Stimulated activated CD4-positive, alpha-beta T cell treated with anti-CD3 and anti-CD28 coated beads, Interleukin-15, amount 100 ng/mL, for 24 hours (primary cell): ENCODE data around the gene ATF6.

Experiments used
- DNase-seq: peaks from one replicate; pipeline ENCODE4 v3.0.0-alpha.2; 2020

ATF6 gene

DNA sequence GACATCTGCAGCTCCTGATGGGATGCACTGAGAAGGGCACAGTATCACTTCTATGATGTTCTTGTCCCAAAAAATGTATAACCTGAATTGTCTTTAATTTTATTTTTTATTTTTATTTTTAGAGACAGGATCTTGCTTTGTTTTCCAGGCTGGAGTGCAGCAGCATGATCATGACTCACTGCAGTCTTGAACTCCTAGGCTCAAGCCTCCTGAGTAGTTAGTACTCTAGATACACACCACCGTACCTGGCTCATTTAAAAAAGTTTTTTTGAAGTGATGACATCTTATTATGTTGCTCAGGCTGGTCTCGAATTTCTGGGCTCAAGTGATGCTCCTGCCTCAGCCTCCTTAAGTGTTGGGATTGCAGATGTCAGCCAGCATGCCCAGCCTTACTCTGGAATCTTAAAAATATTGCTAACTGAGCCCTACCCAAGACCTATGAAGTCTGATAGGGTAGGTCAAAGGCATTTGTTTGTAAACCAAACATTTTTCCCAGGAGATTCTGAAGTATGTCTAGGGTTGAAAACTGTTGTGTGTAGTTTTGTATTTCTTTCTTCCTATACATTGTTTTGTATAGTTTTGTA is 68.9 kb downstream of the ATF6 start:
- DNase-seq, result no peak

DNA sequence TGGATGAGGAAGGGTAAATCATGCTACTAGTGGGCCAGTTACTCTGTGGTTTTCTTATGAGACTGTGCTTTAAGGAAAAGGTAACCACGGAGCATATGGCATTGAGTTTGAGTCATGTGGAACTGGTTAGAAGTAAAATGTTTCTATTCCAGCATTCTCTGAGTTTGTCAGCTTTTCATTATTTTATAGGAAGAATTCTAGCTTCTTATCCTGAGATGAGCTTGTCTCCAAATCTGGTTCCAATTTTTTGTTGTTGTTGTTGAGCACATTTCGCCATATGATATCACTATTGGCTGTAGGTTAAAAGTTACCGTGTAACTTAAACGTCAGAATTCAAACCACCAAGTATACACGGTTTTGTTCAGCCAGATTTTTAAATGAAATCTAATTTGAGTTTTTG is 69.9 kb downstream of the ATF6 start:
- no peak for DNase-seq

DNA sequence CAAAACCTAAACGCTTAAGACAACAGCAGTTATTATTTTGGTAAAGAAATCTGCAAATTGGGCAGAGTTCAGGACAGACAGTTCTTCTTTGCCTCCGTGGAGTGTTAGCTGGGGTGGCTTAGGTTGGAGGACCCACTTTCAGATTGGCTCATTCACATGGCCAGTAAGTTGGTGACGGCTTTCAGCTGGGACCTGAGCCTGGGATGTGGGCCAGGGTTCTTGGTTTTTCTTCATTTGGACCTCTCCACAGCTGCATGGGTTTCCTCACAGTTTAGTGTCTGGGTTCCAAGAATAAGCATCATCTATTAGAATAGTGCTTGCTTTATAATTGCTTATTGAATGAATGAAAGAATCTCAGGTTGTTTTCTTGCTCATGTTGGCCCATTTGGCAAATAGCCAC is 72.2 kb downstream of the ATF6 start:
- no peak for DNase-seq

DNA sequence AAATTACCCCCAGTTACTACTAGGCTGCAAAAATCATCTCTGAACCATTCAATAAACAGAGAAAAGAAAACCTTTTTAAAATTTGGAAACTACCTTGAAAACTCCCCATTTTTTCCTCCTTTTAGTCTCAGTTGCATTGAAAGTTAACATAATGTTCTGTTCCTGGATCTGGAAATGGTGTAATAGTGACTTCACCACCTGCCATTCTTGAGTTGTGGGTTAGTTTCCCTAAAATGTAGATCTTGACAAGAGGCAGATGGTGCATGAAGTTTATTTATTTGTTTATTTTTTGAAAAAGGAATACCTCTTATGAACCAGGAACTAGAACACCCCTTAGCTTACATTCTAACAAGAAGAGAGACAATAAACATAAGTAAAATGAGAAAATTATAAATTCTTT is 72.8 kb downstream of the ATF6 start:
- no peak for DNase-seq

DNA sequence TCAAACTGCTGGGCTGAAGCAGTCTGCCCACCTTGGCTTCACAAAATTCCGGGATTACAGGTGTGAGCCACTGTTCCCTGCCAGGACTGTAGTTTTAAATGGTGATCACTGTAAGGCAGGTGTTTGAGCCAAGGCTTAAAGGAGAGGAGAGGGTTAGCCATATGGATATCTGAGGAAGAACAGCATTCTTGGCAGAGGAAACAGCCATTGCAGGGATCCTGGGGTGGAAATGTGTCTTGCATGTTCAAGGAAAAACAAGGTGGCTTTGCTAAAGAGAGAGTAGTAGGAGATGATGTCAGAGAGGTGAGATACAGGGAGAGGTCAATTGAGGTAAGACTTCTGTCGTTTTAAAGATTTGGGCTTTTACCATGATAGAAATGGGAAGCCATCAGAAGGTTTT is 73.5 kb downstream of the ATF6 start:
- no peak for DNase-seq

DNA sequence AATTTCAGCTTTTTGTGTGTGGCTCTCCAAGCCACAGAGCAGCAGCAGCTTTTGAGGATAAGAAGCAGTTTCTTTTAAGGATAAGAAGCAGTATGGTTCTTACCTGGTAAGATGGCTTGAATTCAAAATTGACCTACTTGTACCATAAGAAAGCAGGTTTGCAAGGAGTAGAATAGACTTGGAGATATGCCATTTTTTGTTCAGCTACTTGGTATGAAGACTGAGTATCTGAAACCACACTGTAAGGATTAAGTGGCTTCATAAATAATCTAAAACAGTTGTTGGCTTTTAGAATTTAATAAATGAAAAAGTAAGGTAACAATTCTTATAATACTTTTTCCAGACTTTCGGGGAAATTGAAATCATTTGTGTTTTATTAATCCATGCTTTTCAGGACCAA is 74.2 kb downstream of the ATF6 start:
- DNase-seq, result no peak

DNA sequence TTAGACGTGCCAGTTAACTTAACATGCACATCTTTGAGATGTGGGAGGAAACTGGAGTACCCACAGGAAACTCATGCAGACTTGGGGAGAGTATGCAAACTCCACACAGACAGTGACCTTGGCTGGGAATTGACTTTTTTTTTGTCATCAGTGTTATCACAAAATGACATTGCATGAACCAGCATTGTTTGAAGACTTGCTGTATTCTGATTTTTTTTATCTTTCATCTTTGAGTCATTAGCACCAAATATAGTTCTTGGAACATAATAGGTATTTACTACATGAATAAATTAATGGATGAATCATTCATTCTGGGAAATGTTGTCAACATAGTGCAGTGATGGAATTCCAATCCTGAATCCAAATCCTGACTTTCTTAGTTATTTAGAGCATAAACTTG is 77.0 kb downstream of the ATF6 start:
- DNase-seq, result no peak

DNA sequence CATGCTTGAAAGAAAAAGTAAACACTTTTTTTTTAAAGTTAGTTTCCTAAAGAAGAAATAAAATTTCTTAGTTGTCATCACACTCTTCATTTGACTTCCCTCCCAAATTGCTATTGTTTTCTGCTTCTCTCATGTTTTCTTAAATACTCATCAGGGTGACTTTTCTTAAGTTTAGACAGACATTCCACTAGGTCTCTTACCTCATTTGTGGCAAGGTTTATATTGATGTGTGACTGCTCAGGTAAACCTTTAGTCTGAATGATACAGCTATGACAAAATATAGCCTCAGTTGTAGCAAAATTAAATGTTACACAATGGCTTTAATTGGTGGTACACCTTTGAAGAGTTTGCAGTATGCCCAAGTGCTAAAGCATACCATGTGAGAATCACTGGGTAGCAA is 78.6 kb downstream of the ATF6 start:
- DNase-seq, result no peak

DNA sequence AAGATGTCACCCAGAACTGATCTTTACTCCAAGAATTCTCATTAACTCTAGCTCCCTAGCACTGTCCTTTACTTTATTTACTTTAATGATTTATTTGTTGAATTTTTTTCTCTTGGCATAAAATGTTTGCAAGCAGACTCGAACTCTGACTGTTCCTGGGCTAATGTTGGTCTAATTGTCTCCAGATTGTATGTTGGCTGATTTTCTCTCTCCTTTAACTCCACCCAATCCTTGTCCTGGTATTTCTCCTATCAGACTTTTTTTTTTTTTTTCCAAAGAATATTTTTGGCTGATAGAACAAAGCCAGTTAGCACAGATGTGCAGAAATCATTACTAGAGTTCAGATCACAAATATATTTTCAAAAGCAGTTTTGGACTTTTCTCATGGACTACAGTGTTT is 82.6 kb downstream of the ATF6 start:
- no peak for DNase-seq

DNA sequence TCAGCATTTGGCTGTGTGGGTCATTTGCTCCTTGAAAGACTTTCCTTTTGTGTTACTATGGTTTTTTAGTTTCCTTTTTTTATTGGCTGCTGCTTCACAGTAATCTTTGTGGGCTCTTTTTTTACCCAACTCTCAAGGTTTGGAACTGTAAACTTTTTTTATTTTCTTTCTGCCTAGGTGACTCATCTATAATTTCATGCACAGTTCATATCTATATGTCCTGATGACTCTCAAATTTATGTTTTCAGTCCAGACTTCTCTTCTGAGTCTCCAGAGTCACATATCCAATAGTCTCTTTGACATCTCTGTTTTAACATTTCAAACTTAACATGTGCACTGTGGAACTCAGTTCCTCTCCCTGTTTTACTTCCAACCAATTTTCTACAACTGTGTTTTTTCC is 83.4 kb downstream of the ATF6 start:
- DNase-seq, result no peak

DNA sequence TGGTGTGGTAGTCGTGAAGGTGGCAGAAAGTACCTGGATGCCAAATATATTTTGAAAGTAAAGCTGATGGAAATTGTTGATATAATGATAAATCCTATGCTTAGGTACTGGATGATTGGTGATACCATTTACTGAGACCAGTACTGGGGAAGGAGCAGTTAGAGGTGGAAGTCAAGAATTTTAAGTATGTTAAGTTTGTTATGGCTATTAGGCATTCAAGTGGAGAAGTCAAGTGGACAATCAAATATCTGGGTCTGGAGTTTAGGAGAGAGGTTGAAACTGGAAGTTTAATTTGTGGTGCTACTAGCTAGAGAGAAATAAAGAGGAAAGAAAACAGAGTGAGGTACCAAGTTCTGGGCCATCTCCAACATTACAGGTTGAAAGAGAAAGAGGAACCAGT is 89.1 kb downstream of the ATF6 start:
- no peak for DNase-seq

DNA sequence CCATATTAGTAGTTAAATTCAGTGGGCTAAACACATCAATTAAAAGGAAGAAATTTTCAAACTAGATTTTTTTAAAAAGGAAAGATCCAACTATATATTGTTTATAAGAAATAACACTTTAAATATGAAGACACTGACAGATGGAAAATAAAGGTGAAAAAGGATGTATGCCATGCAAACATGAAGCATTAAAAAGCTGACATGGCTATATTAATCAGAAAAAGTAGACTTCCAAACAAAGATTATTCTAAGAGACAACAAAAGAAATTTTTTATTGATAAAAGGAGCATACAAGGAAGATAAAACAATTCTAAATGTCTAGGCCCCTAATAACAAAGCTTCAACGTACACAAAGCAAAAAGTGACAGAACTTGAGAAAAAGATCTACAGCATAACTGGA is 92.2 kb downstream of the ATF6 start:
- DNase-seq, result no peak

DNA sequence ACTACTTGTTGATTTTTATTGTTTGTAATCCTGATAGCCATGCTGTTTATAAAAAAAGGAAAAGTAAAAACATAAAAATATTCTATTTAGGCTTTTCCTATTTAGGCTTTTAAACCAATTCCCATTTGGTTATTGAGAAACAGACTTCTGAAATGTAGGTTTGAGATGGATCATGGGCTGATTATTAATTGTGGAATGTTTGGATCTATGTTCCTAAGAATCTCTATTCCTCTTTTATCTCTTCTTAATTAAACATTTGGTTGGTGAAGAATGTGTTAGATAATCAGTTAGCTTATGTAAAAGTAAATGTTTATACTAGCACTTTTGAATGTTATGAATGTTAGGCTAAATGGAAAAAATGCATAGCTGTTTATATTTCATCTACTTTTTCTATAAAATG is 97.4 kb downstream of the ATF6 start:
- no peak for DNase-seq

DNA sequence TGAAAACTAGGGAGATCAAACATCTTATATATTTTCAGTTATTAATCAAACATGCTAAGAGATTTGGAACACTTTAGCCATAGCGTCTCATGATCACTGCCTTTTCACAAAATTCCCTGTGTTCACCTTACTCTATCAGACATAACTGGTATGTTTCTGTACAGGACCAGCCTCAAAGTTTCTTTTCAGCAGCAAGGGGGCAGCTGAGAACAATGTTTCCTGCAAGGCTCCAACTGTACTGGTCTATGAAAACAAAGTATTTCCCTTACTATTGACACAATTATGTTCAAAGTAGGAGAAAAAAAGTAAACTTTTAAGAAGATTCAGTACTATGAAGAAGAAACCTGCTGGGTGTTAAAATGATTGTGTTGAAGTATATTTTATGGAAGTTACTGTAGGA is 98.5 kb downstream of the ATF6 start:
- no peak for DNase-seq

DNA sequence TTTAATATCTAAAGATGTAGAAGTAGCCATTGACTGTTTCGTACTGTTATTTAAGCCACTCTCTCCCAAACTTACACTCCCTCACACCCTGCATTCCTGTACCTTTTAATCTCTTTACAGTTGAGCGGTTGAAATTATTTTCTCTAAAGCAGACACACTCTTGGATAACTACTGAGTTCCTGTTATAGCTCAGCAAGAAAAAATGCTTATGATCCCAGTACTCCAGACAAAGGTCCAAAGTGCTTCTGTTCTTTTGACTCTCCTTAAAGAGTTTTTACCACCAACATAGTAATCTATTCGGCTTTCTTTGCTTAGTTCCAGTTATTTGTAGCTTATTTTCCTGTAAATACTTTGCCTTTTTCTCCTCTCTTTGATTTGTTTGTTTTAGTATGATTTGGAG is 100.1 kb downstream of the ATF6 start:
- no peak for DNase-seq

DNA sequence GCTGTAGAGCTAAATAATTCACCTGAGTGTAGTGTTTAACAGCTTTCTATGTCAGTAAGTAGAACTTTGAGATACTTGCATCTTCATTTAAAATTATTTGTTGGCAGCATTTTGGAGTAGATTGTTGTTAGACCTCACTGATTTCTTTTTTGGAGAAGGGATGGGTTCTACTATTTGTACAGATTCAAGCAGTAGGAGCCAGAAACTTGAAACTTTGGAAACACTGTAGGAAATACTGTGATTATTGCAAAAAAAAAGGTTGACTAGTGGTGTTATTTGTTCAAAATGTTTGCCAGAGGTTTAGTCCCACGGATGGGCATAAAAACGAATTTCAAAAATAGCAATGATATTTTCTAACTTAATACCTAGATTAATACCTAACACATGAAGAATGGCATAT is 102.7 kb downstream of the ATF6 start:
- DNase-seq, result no peak

DNA sequence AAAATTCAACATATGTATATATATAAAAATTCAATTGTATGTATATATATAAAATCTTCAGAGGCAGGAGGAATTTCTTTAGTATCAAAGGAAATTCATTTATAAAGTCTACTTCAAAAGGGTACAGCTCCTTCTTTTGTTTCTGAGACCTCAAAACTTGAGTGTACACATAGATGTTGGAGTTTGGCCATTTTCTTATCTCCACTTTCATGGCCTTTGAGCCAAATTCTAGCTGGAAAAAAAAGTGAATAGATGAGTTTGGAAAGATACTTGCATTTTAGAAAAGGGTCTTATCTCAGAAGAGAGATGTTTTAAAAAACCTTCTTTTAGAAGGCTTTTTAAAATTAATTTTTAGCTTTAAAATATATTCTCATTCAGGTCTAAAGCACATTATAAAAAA is 103.2 kb downstream of the ATF6 start:
- DNase-seq, result no peak

DNA sequence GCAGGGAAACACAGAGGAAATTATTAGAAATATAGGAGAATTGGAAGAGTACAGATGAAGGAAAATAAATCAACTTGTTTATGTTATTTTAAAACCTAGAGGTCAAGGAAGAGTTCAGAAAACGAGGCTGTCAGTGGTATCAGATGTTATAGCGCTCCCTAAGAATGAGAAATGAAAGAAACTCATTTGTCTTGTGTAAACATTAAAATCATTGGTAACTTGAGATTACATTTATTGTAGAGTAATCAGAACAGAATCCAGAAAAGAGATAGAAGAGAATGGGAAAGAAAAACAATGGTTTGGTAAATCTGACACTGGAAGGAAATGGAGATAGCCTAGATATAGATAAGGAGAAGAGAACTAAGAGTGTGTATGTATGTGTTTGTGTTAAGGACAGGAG is 106.4 kb downstream of the ATF6 start:
- no peak for DNase-seq

DNA sequence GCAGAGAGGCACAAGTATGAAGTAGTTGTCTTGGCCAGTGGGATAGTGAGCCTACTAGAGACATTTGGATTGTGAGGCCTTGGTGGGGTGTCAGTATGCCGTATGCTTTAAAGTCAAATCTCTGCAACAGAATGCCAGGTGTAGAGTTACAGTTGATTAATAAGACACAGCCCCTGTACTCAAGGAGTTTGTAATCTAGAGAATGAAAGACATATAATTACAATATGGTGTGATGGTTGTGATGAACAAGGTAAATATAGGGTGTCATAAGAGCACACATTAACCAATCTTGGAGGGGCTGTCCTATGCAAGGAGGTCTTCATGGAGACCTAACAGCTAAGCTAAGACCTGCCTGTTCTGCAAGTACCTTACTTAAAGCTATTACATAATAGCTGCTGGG is 113.1 kb downstream of the ATF6 start:
- DNase-seq, result no peak

DNA sequence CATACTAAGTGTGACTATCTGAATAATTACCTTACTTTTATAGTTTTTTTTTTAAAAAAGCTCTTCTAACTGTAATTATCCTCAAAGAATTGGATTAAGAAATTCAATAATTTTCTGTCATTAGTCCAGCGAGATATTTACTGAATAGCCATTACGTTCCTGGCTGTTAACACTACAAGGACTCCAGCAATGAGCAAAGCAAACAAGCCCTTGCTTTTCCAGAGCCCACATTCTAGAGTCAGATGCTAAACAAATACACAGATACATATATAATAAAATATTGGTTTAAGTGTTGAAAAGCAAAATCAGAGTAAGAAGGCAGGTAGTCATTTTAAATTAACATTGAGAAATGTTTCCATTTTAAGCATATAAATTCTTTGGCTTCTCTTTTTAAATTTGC is 118.4 kb downstream of the ATF6 start:
- DNase-seq, result no peak

DNA sequence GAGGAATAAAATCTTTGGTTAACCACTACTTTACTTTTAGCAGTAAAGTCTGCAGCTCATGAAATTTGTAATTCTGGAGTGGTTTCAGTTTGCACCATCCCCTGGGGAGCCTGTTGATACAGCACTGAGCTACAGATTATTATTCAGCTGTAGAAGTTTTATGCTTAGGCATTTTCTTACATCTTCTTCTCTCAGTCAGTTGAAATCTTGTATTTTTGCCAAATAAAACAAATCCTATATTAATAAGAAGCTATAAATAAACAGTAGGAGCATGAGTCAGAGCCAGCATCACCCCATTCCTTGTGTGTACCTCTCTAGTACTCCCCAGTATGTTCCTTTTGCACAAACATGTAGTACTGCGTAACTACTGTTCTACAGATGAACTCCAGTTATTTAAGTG is 118.9 kb downstream of the ATF6 start:
- DNase-seq, result no peak

DNA sequence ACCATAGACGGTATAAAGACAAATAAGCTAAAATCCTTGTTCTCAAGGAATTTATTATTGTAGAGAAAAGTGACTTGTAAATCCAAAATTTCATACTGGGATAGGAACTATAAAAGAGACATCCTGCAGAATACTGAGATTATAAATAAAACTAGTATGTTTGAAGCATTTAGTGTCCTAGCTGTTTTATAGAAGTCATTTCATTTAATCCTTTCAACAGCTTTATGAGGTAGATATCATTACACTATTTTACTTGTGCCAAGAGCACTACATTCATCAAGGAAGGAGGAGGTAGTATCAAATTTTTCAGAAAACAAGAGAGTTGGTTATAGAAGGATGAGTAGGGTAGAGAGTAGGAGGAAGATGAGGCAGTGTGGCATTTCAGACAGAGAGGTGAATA is 119.6 kb downstream of the ATF6 start:
- DNase-seq, result no peak

DNA sequence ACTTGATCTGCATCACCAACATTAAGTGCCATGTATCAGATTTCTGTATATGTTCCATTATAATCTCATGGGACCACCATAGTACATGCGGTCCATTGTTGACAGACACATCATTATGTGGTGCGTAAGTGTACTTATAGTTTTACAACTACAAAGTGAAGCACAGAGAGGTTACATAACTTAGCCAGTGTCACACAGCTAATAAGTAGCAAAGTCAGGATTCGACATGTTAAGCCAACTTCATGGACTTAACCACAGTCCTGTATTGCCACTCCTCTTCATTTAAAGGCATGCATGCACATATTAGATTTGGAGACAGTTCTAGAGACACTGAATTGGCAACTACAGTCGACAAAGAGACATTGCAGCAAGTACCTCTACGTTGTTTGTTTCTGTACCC is 120.5 kb downstream of the ATF6 start:
- no peak for DNase-seq

DNA sequence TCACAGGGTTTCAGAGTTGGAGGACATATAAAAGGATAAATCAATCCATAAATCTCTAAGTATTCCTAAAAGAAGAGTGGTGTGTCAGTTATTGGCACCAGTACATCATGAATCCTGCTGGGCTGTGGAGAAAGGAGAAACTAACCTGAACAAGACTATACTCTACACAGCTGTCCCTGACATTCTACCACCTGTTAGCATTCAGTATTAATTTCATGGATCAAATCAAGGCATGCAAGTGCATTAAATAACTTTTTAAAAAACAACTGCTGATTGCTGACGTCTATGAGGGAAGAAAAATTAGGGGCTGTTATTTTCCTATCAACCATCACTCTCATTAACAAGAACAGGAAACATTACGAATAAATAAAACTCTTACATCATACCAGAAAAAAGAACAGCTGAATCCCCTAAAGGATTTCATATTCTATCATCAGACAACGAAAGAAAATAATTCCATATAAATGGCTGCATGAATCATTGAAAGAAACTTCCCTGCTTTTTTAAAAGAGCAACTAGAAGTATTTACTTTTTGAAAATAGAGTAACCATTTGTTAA is 121.7 kb downstream of the ATF6 start:
- DNase-seq, result no peak

DNA sequence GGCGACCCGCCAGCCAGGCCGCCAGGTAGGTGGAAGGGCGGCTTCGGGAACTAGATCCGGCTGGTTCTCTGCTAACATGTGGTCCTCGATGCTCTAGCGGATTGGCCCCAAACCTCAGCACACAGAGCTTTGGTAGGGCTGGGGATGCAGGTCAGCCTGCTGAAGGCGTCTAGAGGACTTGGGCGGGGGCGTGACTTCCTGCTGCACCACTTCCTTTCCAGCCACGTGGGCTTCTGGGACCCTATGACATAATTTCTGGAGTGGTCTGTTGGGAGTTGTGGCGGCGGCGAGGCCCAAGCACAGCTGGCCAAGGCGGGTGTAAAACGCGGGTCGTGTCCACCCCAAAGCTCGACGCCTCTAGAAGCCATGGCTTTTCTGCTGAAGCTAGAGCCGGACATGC is 124.5 kb downstream of the ATF6 start:
- no peak for DNase-seq

DNA sequence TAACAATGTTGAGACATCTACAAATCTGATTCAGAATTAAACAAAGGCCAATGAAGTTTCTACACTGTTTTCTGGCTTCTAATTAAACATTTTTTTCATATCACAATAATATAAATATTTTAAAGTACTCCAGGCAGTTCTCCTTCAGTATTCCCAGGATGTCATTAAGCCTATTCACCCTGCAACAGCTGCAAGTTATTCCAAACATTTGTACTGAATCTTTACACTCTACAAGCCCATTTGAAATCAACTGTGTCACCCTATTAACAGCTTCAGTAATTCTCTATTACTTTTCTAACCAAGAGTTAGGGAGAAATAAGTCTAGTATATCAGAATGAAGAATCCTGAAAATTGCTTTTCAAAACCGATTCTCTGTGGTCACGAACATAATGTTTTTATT is 133.0 kb downstream of the ATF6 start:
- no peak for DNase-seq
